ENCODE results near the gene DENND1A.

GRCh38 chr9:123338710-123339665, 590.9 kb downstream of the DENND1A start:
- TF ChIP-seq EZH2 (IDR thresholded peaks at IDR 0.05) (no peak), POLR2AphosphoS5 (IDR thresholded peaks at IDR 0.05; ENCODE audit: borderline replicate concordance, low read depth, low read length) (no peak), FOXP2 (optimal IDR thresholded peaks at IDR 0.05; ENCODE audit: control extremely low read depth, extremely low read length, insufficient read depth) (no peak)
